GM18907 (cell line): Measurements from ENCODE around the gene RHOT2.

Experiments used
- ATAC-seq: cut with Tn5 transposase; IDR thresholded peaks from one replicate; pipeline ENCODE4 v1.9.1; 2021; ENCODE audit warnings: mild to moderate bottlenecking, moderate library complexity; ENCODE audit not compliant: unreplicated experiment

Gene RHOT2

GRCh38 chr16:669666-670065 lies 1.7 kb downstream of the RHOT2 start:
- no peak for ATAC-seq

DNA sequence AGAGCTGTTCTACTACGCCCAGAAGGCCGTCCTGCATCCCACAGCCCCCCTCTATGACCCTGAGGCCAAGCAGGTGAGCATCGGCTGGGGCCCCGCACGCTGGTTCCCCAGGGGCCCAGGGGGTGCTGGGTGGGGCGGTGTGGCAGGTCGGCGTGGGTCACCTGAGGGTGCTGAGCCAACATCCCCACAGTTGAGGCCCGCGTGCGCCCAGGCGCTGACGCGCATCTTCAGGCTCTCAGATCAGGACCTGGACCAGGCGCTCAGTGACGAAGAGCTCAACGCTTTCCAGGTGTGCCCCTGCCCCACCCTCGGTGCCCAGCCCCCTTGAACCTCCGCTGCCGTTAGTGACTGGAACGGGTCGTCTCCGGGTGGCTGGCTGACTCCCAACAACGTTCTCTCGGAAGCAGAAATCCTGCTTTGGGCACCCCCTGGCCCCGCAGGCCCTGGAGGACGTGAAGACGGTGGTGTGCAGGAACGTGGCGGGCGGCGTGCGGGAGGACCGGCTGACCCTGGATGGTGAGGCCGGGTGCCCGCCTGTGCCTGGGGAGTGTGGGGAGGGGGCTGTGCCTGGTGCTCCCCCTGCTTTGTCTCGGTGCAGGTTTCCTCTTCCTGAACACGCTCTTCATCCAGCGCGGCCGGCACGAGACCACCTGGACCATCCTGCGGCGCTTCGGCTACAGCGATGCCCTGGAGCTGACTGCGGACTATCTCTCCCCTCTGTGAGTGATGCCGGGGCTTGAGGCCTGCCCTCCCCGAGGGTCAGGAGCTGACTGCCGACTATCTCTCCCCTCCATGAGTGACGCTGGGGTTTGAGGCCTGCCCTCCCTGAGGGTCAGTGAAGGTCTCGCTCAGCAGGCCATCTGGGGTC lies 2.8 kb downstream of the RHOT2 start:
- ATAC-seq: no peak

DNA sequence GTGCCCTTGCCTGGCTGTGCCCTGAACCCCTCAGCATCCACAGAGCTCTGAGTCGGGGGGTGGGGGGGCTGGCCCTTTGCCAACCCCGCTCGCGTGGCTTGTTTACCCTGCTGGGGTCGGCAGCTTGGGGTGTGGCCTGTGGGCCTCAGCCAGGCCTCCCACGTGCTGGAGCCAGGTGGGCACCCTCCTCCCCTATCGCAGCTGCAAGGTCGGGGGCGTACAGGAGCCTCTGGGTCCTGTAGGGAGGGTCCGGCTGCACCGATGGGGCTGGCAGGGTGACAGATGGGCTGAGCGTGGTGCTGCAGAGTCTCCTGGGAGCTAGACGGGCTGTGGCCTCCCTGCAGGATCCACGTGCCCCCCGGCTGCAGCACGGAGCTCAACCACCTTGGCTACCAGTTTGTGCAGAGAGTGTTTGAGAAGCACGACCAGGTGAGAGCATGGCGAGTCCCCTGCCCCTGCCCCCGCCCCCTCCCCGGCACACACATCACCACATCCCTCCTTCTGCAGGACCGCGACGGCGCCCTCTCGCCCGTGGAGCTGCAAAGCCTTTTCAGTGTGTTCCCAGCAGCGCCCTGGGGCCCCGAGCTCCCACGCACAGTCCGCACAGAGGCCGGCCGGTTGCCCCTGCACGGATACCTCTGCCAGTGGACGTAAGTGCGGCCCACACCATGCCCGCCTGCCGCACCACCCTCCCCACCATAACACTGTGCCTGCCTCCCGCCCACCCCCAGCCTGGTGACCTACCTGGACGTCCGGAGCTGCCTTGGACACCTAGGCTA lies 3.6 kb downstream of the RHOT2 start:
- ATAC-seq: no peak

GRCh38 chr16:672371-672770 lies 4.4 kb downstream of the RHOT2 start:
- ATAC-seq: no peak

GRCh38 chr16:672851-673250 lies 4.9 kb downstream of the RHOT2 start:
- no peak for ATAC-seq

DNA sequence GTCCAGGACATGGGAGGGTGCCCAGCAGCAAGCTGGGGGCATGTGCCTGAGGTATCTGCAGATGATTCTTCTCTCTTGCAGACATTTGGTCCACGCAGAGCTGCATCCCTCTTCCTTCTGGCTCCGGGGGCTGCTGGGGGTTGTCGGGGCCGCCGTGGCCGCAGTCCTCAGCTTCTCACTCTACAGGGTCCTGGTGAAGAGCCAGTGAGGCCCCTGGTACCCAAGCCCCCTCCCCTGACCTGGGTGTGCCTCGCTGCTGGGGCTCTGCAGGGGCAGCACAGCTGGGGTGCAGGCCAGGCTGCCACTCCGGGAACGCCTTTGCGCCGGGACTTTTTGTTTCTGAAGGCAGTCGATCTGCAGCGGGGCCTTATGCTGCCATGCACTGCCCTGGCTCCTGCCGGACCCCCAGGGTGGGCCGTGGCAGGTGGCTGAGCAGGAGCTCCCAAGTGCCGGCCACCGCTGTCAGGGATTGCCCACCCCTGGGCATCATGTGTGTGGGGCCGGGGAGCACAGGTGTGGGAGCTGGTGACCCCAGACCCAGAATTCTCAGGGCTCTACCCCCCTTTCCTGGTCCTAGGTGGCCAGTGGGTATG lies 5.6 kb downstream of the RHOT2 start:
- ATAC-seq: no peak

DNA sequence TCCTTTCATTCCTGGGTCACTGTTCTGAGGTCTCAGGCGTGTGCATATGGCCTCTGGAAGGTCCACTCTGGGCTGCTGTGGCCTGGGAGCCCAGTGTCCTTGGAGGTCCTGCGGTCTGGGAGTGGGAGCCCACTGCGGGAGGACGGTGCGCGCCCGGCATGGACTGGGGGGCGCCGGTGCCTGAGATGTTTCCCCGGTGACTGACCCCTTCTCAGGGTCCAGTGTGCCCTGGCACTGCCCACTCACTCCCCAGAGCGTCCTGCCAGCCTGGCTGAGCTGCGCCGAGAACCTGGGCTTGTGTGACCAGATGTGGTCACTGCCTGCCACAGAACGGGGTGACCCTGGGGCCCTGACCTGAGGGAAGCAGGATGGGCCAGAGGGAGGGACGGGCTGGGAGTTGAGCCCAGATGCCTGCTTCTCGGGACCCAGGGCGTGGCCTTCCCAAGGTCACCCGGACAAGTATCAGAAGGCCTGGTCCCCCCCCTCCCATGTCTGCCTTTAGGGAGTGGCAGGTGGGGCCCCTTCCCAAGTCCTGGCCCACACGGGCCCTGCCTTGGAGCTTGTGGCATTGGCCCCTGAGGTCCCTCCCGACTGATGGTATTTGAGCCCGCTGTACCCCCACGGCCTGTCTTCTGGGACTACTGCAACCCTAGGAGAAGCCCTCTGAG lies 6.4 kb downstream of the RHOT2 start:
- ATAC-seq: no peak

- no peak for ATAC-seq
Measured at GRCh38 chr16:674968-675883, 7.3 kb downstream of the RHOT2 start, which contains the start of gene RHBDL1. Gene RHBDL1 (plus strand): TSS chr16:675671. CDS start chr16:675791, 120 bp downstream.

DNA sequence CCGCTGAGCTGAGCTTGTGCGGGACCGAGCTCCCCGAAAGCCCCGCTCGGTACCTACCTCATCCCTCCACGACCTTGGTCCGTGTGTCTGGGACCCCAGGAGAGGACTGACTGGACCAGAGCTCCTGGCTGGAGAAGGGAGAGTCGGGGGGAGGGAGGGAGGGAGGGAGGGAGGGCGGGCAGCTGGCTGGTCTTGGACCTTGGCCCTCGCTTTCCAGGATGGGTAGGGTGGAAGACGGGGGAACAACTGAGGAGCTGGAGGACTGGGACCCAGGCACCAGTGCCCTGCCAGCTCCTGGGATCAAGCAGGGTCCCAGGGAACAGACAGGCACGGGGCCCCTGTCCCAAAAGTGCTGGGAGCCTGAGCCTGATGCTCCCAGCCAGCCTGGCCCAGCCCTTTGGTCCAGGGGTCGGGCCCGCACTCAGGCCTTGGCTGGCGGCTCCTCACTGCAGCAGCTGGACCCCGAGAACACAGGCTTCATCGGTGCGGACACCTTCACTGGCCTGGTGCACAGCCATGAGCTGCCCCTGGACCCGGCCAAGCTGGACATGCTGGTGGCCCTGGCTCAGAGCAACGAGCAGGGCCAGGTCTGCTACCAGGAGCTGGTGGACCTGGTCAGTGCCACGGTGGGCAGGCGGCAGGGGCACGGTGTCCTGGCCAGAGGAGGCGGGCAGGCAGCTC lies 8.1 kb downstream of the RHOT2 start:
- no peak for ATAC-seq

GRCh38 chr16:676565-676902 lies 8.6 kb downstream of the RHOT2 start:
- ATAC-seq: no peak

GRCh38 chr16:676913-677312 lies 9.0 kb downstream of the RHOT2 start:
- ATAC-seq: no peak

- ATAC-seq: no peak
Measured at GRCh38 chr16:677316-678190, 9.6 kb downstream of the RHOT2 start.

DNA sequence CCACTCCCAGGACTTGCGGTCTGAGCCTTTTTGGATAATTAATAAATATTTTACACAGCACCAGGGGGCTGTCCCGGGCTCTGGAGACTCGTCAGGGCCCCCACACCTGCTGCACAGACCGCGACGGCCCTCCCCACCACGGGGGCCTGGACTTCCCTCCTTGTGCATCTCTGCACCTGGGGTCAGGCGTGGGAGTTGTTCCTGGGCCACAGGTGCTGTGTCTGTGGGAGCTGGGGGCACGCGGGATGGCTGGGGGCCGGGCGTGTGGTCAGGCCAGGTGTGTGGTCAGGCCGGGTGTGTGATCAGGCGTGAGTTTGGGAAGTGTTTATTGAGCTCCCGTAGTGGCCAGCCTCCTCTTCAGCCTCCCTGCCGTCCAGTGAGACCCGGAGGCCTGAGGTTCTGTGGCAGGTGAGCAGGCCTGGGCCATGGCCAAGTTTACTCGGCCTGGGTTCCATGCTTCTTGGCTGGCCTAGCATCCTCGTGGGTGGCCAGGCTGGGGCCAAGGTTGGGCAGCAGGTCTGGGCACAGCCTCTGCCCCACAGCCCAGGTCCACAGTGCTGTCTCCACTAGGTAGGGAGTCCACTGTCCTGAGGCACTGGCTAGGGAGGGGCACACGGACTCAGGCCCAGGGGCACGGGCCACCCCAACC lies 10.4 kb downstream of the RHOT2 start:
- ATAC-seq: no peak

GRCh38 chr16:678858-679813 lies 11.2 kb downstream of the RHOT2 start:
- ATAC-seq: peak; percentile 13

GRCh38 chr16:679814-680624 lies 12.1 kb downstream of the RHOT2 start, which contains the start of gene STUB1:
Gene STUB1 (plus strand): TSS chr16:680410. CDS start chr16:680526, 116 bp downstream.
- ATAC-seq: peak; percentile 30

- ATAC-seq: no peak
Measured at GRCh38 chr16:680625-680945, 12.7 kb downstream of the RHOT2 start.
